CMK (cell line): Measurements from ENCODE around the gene AQP12A.
"Not testable (repeated sequence)": the region's sequence is repeated elsewhere in the genome, so short reads cannot be mapped to it uniquely, and the experiment has no call there.

Source experiments
- DNase-seq: peaks from one replicate; pipeline ENCODE4 v3.0.0-alpha.2; 2010; ENCODE audit warnings: low read depth

Gene AQP12A

GRCh38 chr2:240687741-240688552 lies 3.7 kb upstream of the AQP12A start:
- DNase-seq, result no peak

- DNase-seq, result no peak
These were observed 3.1 kb upstream of the AQP12A start for GRCh38 chr2:240688553-240688919.

GRCh38 chr2:240689975-240690374 lies 1.7 kb upstream of the AQP12A start:
- DNase-seq, result no peak

- DNase-seq, result not testable (repeated sequence)
These were observed 1.1 kb upstream of the AQP12A start for GRCh38 chr2:240690421-240691074.

GRCh38 chr2:240691075-240691427 lies 615 bp upstream of the AQP12A start:
- DNase-seq, result not testable (repeated sequence)

GRCh38 chr2:240692583-240693561 lies 1.2 kb downstream of the AQP12A start:
- DNase-seq, result not testable (repeated sequence)

- DNase-seq, result not testable (repeated sequence)
These were observed 2.6 kb downstream of the AQP12A start for GRCh38 chr2:240694304-240694703.

- DNase-seq, result not testable (repeated sequence)
These were observed 3.9 kb downstream of the AQP12A start for GRCh38 chr2:240695593-240695992.

- DNase-seq, result not testable (repeated sequence)
These were observed 4.8 kb downstream of the AQP12A start for GRCh38 chr2:240696469-240696868.

GRCh38 chr2:240698852-240699561 lies 7.3 kb downstream of the AQP12A start:
- not testable (repeated sequence) for DNase-seq

GRCh38 chr2:240699835-240700234 lies 8.2 kb downstream of the AQP12A start:
- DNase-seq, result not testable (repeated sequence)

GRCh38 chr2:240700616-240701015 lies 8.9 kb downstream of the AQP12A start:
- not testable (repeated sequence) for DNase-seq

- DNase-seq, result no peak
These were observed 9.5 kb downstream of the AQP12A start for GRCh38 chr2:240701091-240701735.

GRCh38 chr2:240701736-240702639 lies 10.3 kb downstream of the AQP12A start:
- DNase-seq, result no peak

- DNase-seq, result no peak
These were observed 11.0 kb downstream of the AQP12A start for GRCh38 chr2:240702640-240703011.

GRCh38 chr2:240703417-240704341 lies 12.0 kb downstream of the AQP12A start:
- no peak for DNase-seq

GRCh38 chr2:240704651-240705050 lies 13.0 kb downstream of the AQP12A start:
- DNase-seq, result no peak

- DNase-seq, result no peak
These were observed 13.6 kb downstream of the AQP12A start for GRCh38 chr2:240705204-240705791.
